Spleen (tissue), 11 donors: ENCODE results near the gene FMNL1. TPM values are rescaled to one million over a fixed set of nuclear protein-coding genes. Genes with fewer than 3 reads are reported as not detected.

Experiments used
- DNase-seq: peaks from one replicate; pipeline ENCODE4 v3.0.0-alpha.2; 2020
- H3K27ac ChIP-seq, 8 donors: fragments of 200-600 bp; sonication (generic) in 7 of 8; 1 replicate in 4 of 8; 2 replicates in 4 of 8; pipeline versions ENCODE4 v1.5.0 to v1.8.0; 2016 to 2021; ENCODE audit warnings: inconsistent platforms in 4 of 8, mild to moderate bottlenecking in 4 of 8, moderate library complexity in 1 of 8
- H3K27me3 ChIP-seq, 7 donors: fragments of 200-600 bp; sonication (generic) in 6 of 7; replicated peaks in 1 of 7; 1 replicate in 4 of 7; 2 replicates in 3 of 7; pipeline versions ENCODE4 v1.5.0 to v1.8.0; 2016 to 2021; ENCODE audit warnings: inconsistent platforms in 3 of 7, mild to moderate bottlenecking in 1 of 7
- H3K36me3 ChIP-seq, 6 donors: fragments of 200-600 bp; sonication (generic) in 5 of 6; 1 replicate in 4 of 6; 2 replicates in 2 of 6; pipeline versions ENCODE4 v1.5.0 to v1.8.0; 2016 to 2021; ENCODE audit warnings: inconsistent platforms in 2 of 6
- H3K4me1 ChIP-seq, 6 donors: fragments of 200-600 bp; sonication (generic) in 5 of 6; 1 replicate in 3 of 6; 2 replicates in 3 of 6; pipeline versions ENCODE4 v1.5.0 to v1.8.0; 2016 to 2021; ENCODE audit warnings: inconsistent platforms in 3 of 6
- H3K4me3 ChIP-seq, 8 donors: fragments of 200-600 bp; sonication (generic) in 7 of 8; 1 replicate in 4 of 8; 2 replicates in 4 of 8; pipeline versions ENCODE4 v1.5.0 to v1.8.0; 2016 to 2021; ENCODE audit warnings: inconsistent platforms in 4 of 8, mild to moderate bottlenecking in 4 of 8, moderate library complexity in 2 of 8
- H3K9me3 ChIP-seq, 8 donors: fragments of 200-600 bp; sonication (generic) in 7 of 8; 1 replicate in 4 of 8; 2 replicates in 4 of 8; pipeline versions ENCODE4 v1.5.0 to v1.8.0; 2016 to 2021; ENCODE audit warnings: inconsistent platforms in 4 of 8
- CTCF ChIP-seq, 11 experiments: fragments of 200-600 bp in 7 of 11; fragments of 450-650 bp in 4 of 11; sonication (generic) in 4 of 11; IDR thresholded peaks in 8 of 11; conservative IDR thresholded peaks in 3 of 11; 1 replicate in 7 of 11; 2 replicates in 4 of 11; pipeline versions ENCODE4 v1.4.0 to v1.8.0; 2016 to 2021; ENCODE audit warnings: antibody characterized with exemption in 11 of 11, inconsistent platforms in 4 of 11, mild to moderate bottlenecking in 1 of 11
- POLR2A ChIP-seq, 3 donors: fragments of 450-650 bp; IDR thresholded peaks; one replicate each; pipeline ENCODE4 v1.5.1; 2017; ENCODE audit warnings: antibody characterized with exemption in 3 of 3, mild to moderate bottlenecking in 1 of 3
- POLR2AphosphoS5 ChIP-seq, 3 donors: sonication (generic); formaldehyde crosslinking; IDR thresholded peaks; one replicate each; pipeline ENCODE4 v1.5.1; 2017; ENCODE audit warnings: antibody characterized with exemption in 3 of 3
- WGBS, 5 donors: extraction: QIAGEN DNeasy Blood & Tissue Kit in 3 of 5; methylation state at CpG; one replicate each; pipeline versions ENCODE4 v1.1.5 to v1.1.7; 2013 to 2018; 5-methylcytosine and 5-hydroxymethylcytosine counted together
- intact Hi-C: fragments of 100-400 bp; cut with DNase I; formaldehyde crosslinking; loops from one replicate; pipeline ENCODE4 v1.15.0; 2023; ENCODE audit warnings: low total_unique reads
- polyA plus RNA-seq, 3 donors: library from polyadenylated mRNA; stranded (reverse); fragments of 200-250 nt; gene quantifications; one replicate each; pipeline ENCODE4 v1.2.1, GENCODE V29; 2013
- total RNA-seq, 7 donors: library from RNA; depleted of rRNA in 3 of 7; stranded (reverse); fragments of >200 nt in 3 of 7; fragmentation: NEBNext Ultra II Directional in 4 of 7; extraction: Animal tissue kit (Norgen Biotek cat#: 25700) in 4 of 7; gene quantifications; one replicate each; pipeline versions ENCODE4 v1.1.0 to v1.2.1, GENCODE V29; 2016 to 2021
- donor health status: healthy with polysubstance abuse.
- donor health status: DM: no; HTN: no; CAD: no; lungs with moderate emphysema.
- donor health status: DM: no; HTN: no; CAD: no.
- donor health status: Bipolar disorder and iron deficiency.
- donor health status: healthy.
- donor health status: DM: no; HTN: no; CAD: no.
- donor health status: DM: yes; HTN: yes; CAD: no.

The FMNL1 gene
- total and polyA plus RNA-seq, 10 donors: 40.8 to 281 (median 142) TPM

- H3K4me1 ChIP-seq: peaks cover 22 to 40% (median 31%) of the 10 kb centered on the region in 6 donors
- H3K27me3 ChIP-seq: no peaks in the 10 kb centered on the region
- intact Hi-C loops: no loop called here
- no peak for TF ChIP-seq POLR2A (IDR thresholded peaks at IDR 0.05)
- peak in 1 of 3 donors; percentile 9 for TF ChIP-seq POLR2AphosphoS5 (IDR thresholded peaks at IDR 0.05)
- 77 to 91% (median 82%) methylated on average over 6 to 10 of the region's 10 CpGs for WGBS, 5 donors
- no peak for DNase-seq
- H3K27ac ChIP-seq: peak overlapping the region in 2 of 8 donors; percentile 3 to 10
- no peaks in the 10 kb centered on the region for H3K9me3 ChIP-seq
- peaks cover 0 to 83% (median 75%) of the 10 kb centered on the region in 6 donors for H3K36me3 ChIP-seq
- no peak overlapping the region for H3K4me3 ChIP-seq
Measured at GRCh38 chr17:45287526-45288500, 66.1 kb downstream of the FMNL1 start.

- Histone ChIP-seq H3K27ac (no peak overlapping the region), H3K9me3 (no peaks in the 10 kb centered on the region), H3K27me3 (no peaks in the 10 kb centered on the region), H3K4me1 (peaks cover 28 to 50% (median 41%) of the 10 kb centered on the region in 6 donors), H3K36me3 (peaks cover 0 to 74% (median 65%) of the 10 kb centered on the region in 6 donors), H3K4me3 (no peak overlapping the region)
- 86 to 97% (median 95%) methylated on average over 10 of the region's 10 CpGs for WGBS, 5 donors
- no peak for TF ChIP-seq POLR2AphosphoS5 (IDR thresholded peaks at IDR 0.05)
- no peak for TF ChIP-seq POLR2A (IDR thresholded peaks at IDR 0.05)
- TF ChIP-seq CTCF (IDR thresholded peaks at IDR 0.05 in 8 of 11, conservative IDR thresholded peaks at IDR 0.05 in 3 of 11): no peak
- intact Hi-C loops: no loop called here
- DNase-seq: no peak
Measured at GRCh38 chr17:45288825-45289224, 67.1 kb downstream of the FMNL1 start.

GRCh38 chr17:45289301-45290268 is 67.9 kb downstream of the FMNL1 start:
- Histone ChIP-seq H3K4me3 (no peak overlapping the region), H3K36me3 (peaks cover 0 to 67% (median 57%) of the 10 kb centered on the region in 6 donors), H3K9me3 (no peaks in the 10 kb centered on the region), H3K4me1 (peaks cover 34 to 58% (median 48%) of the 10 kb centered on the region in 6 donors), H3K27me3 (no peaks in the 10 kb centered on the region), H3K27ac (peak overlapping the region in 3 of 8 donors; percentile 18 to 72 (median 31))
- TF ChIP-seq POLR2AphosphoS5 (IDR thresholded peaks at IDR 0.05) (peak in 1 of 3 donors; percentile 30), POLR2A (IDR thresholded peaks at IDR 0.05) (no peak)
- intact Hi-C loops: no loop called here
- WGBS, 5 donors: 72 to 85% (median 78%) methylated on average over 15 of the region's 15 CpGs
- DNase-seq: no peak

GRCh38 chr17:45290269-45290765 is 68.6 kb downstream of the FMNL1 start:
- H3K36me3 ChIP-seq: peaks cover 0 to 59% (median 50%) of the 10 kb centered on the region in 6 donors
- WGBS, 5 donors: 81 to 92% (median 90%) methylated on average over 8 to 11 of the region's 11 CpGs
- H3K27ac ChIP-seq: peak overlapping the region in 3 of 8 donors; percentile 66 to 80 (median 72)

More at GRCh38 chr17:45290269-45290765, 68.6 kb downstream of the FMNL1 start:
- no peak overlapping the region for H3K4me3 ChIP-seq
- no peak for DNase-seq
- H3K27me3 ChIP-seq: no peaks in the 10 kb centered on the region
- no peak for TF ChIP-seq CTCF (IDR thresholded peaks at IDR 0.05 in 8 of 11, conservative IDR thresholded peaks at IDR 0.05 in 3 of 11)
- TF ChIP-seq POLR2AphosphoS5 (IDR thresholded peaks at IDR 0.05): no peak
- no peak for TF ChIP-seq POLR2A (IDR thresholded peaks at IDR 0.05)
- H3K4me1 ChIP-seq: peaks cover 42 to 65% (median 56%) of the 10 kb centered on the region in 6 donors
- H3K9me3 ChIP-seq: no peaks in the 10 kb centered on the region
- intact Hi-C loops: no loop called here
